ENCODE measurements around the gene TMUB1. TPM values are rescaled to one million over a fixed set of nuclear protein-coding genes. Genes with fewer than 3 reads are reported as not detected.

The TMUB1 gene
- total RNA-seq (2014; rRNA removed; shearing (Covaris generic); ENCODE audit: low replicate concordance), result 5.2 and 32.9 TPM in 2 replicates

GRCh38 chr7:151083071-151083823 is at the start of gene TMUB1:
TSS of gene TMUB1 (minus strand) at chr7:151083493. CDS start at chr7:151082563, 930 bp downstream.
- Histone ChIP-seq H3K9me3 (no peaks in the 10 kb centered on the region), H3K36me3 (peaks cover 11% of the 10 kb centered on the region), H3K27me3 (no peaks in the 10 kb centered on the region), H3K4me3 (peak within 1 kb of the TSS; percentile 89)
- DNase-seq, result peak; percentile 70

GRCh38 chr7:151132461-151133205 is 49.3 kb upstream of the TMUB1 start:
- Histone ChIP-seq H3K9me3 (no peaks in the 10 kb centered on the region), H3K27me3 (no peaks in the 10 kb centered on the region), H3K4me3 (no peak overlapping the region), H3K36me3 (peaks cover 2% of the 10 kb centered on the region)
- DNase-seq, result no peak

- H3K4me3 ChIP-seq, result no peak overlapping the region
- no peaks in the 10 kb centered on the region for H3K9me3 ChIP-seq
- H3K36me3 ChIP-seq, result peaks cover 2% of the 10 kb centered on the region
- no peak for DNase-seq
- H3K27me3 ChIP-seq, result no peaks in the 10 kb centered on the region
Observed at GRCh38 chr7:151131592-151132293, 48.5 kb upstream of the TMUB1 start.

GRCh38 chr7:151131224-151131591 is 47.9 kb upstream of the TMUB1 start:
- no peak for DNase-seq
- Histone ChIP-seq H3K9me3 (no peaks in the 10 kb centered on the region), H3K27me3 (no peaks in the 10 kb centered on the region), H3K4me3 (no peak overlapping the region), H3K36me3 (peaks cover 2% of the 10 kb centered on the region)

GRCh38 chr7:151130741-151131157 is 47.5 kb upstream of the TMUB1 start:
- peaks cover 2% of the 10 kb centered on the region for H3K36me3 ChIP-seq
- no peak overlapping the region for H3K4me3 ChIP-seq
- DNase-seq, result no peak
- H3K9me3 ChIP-seq, result no peaks in the 10 kb centered on the region
- no peaks in the 10 kb centered on the region for H3K27me3 ChIP-seq

GRCh38 chr7:151129960-151130591 is 46.8 kb upstream of the TMUB1 start:
- no peak for DNase-seq
- no peak overlapping the region for H3K4me3 ChIP-seq
- H3K36me3 ChIP-seq, result peaks cover under 1% of the 10 kb centered on the region
- no peaks in the 10 kb centered on the region for H3K27me3 ChIP-seq
- H3K9me3 ChIP-seq, result no peaks in the 10 kb centered on the region

- Histone ChIP-seq H3K36me3 (peaks cover 4% of the 10 kb centered on the region; the same call in 1 of the 2 replicates), H3K9me3 (no peaks in the 10 kb centered on the region), H3K27me3 (no peaks in the 10 kb centered on the region), H3K4me3 (no peak overlapping the region)
- no peak for DNase-seq
Observed at GRCh38 chr7:151129117-151129959, 46.0 kb upstream of the TMUB1 start.

GRCh38 chr7:151128716-151129115 is 45.4 kb upstream of the TMUB1 start:
- Histone ChIP-seq H3K27me3 (no peaks in the 10 kb centered on the region), H3K9me3 (no peaks in the 10 kb centered on the region), H3K4me3 (no peak overlapping the region), H3K36me3 (peaks cover 9% of the 10 kb centered on the region)
- DNase-seq, result no peak

- DNase-seq, result no peak
- H3K9me3 ChIP-seq, result no peaks in the 10 kb centered on the region
- no peak overlapping the region for H3K4me3 ChIP-seq
- no peaks in the 10 kb centered on the region for H3K27me3 ChIP-seq
- peaks cover 10% of the 10 kb centered on the region for H3K36me3 ChIP-seq
Observed at GRCh38 chr7:151128144-151128543, 44.9 kb upstream of the TMUB1 start.

GRCh38 chr7:151126491-151127137 is 43.3 kb upstream of the TMUB1 start:
- Histone ChIP-seq H3K36me3 (peaks cover 10% of the 10 kb centered on the region), H3K9me3 (no peaks in the 10 kb centered on the region), H3K27me3 (no peaks in the 10 kb centered on the region), H3K4me3 (no peak overlapping the region)
- DNase-seq, result no peak

GRCh38 chr7:151125846-151126481 is 42.7 kb upstream of the TMUB1 start:
- Histone ChIP-seq H3K27me3 (no peaks in the 10 kb centered on the region), H3K9me3 (no peaks in the 10 kb centered on the region), H3K4me3 (no peak overlapping the region), H3K36me3 (peaks cover 10% of the 10 kb centered on the region)
- DNase-seq, result no peak

GRCh38 chr7:151125470-151125845 is 42.2 kb upstream of the TMUB1 start:
- no peaks in the 10 kb centered on the region for H3K9me3 ChIP-seq
- peaks cover 10% of the 10 kb centered on the region for H3K36me3 ChIP-seq
- no peaks in the 10 kb centered on the region for H3K27me3 ChIP-seq
- no peak for DNase-seq
- H3K4me3 ChIP-seq, result no peak overlapping the region

GRCh38 chr7:151124899-151125399 is 41.7 kb upstream of the TMUB1 start:
- Histone ChIP-seq H3K36me3 (peaks cover 11% of the 10 kb centered on the region), H3K9me3 (no peaks in the 10 kb centered on the region), H3K27me3 (no peaks in the 10 kb centered on the region), H3K4me3 (no peak overlapping the region)
- no peak for DNase-seq

- no peak overlapping the region for H3K4me3 ChIP-seq
- H3K36me3 ChIP-seq, result peaks cover 13% of the 10 kb centered on the region
- DNase-seq, result no peak
- no peaks in the 10 kb centered on the region for H3K9me3 ChIP-seq
- no peaks in the 10 kb centered on the region for H3K27me3 ChIP-seq
Observed at GRCh38 chr7:151124481-151124880, 41.2 kb upstream of the TMUB1 start.

- DNase-seq, result peak; percentile 59
- H3K36me3 ChIP-seq, result peaks cover 13% of the 10 kb centered on the region
Observed at GRCh38 chr7:151123822-151124464, 40.6 kb upstream of the TMUB1 start.

More at GRCh38 chr7:151123822-151124464, 40.6 kb upstream of the TMUB1 start:
- no peak overlapping the region for H3K4me3 ChIP-seq
- H3K27me3 ChIP-seq, result no peaks in the 10 kb centered on the region
- H3K9me3 ChIP-seq, result no peaks in the 10 kb centered on the region
